Endothelial cell of umbilical vein (primary cell): Measurements from ENCODE around the gene FAM184B. TPM values are rescaled to one million over a fixed set of nuclear protein-coding genes. Genes with fewer than 3 reads are reported as not detected.

ENCODE experiments used
- BruUV-seq: library from RNA; stranded (reverse); fragments of 400-500 nt; replicated peaks from 2 replicates; lab custom pipeline; 2021; lab: Mats Ljungman, UMichigan
- CTCF ChIA-PET: fragments of 300-600, 350-600 bp; sonication (Branson Sonifier 250); formaldehyde crosslinking; loops from one replicate; lab custom pipeline; 2021; ENCODE audit warnings: antibody characterized with exemption, inconsistent platforms; lab: Charles Lee
- POLR2A ChIA-PET: fragments of 300-600, 350-600 bp; sonication (Branson Sonifier 250); formaldehyde crosslinking; loops from one replicate; lab custom pipeline; 2021; ENCODE audit warnings: antibody characterized with exemption, inconsistent platforms; lab: Charles Lee
- DNase-seq: peaks from one replicate; pipeline ENCODE4 v3.0.0-alpha.2; 2011; ENCODE audit warnings: low read depth, low spot score
- FAIRE-seq: peaks from 2 replicates; lab custom pipeline; 2011; peaks lifted over from hg19 to GRCh38; lab: Jason Lieb, UNC
- H2AFZ ChIP-seq: 2 replicates; pipeline ENCODE4 v1.6.0; 2012; ENCODE audit warnings: low read depth, low read length, control low read depth, inconsistent platforms
- H3K27ac ChIP-seq: 2 replicates; pipeline ENCODE4 v1.5.1; 2011; ENCODE audit warnings: low read depth, mild to moderate bottlenecking, control low read depth, low read length, moderate library complexity; ENCODE audit not compliant: insufficient read depth
- H3K27me3 ChIP-seq, 2 experiments: 2 replicates each; pipeline versions ENCODE4 v1.6.0 to v1.6.1; 2011; ENCODE audit warnings: low read length in 2 of 2, mixed read lengths in 1 of 2; ENCODE audit not compliant: control insufficient read depth in 2 of 2, insufficient read depth in 2 of 2
- H3K36me3 ChIP-seq, 2 experiments: 2 replicates in 1 of 2; 3 replicates in 1 of 2; pipeline ENCODE4 v1.5.1; 2011; ENCODE audit warnings: low read length in 2 of 2, mild to moderate bottlenecking in 1 of 2, moderate library complexity in 1 of 2; ENCODE audit not compliant: control insufficient read depth in 2 of 2, insufficient read depth in 2 of 2; ENCODE audit errors: extremely low read depth in 1 of 2
- H3K4me1 ChIP-seq: 3 replicates; pipeline ENCODE4 v1.5.1; 2011; ENCODE audit warnings: mild to moderate bottlenecking, low read length; ENCODE audit not compliant: control insufficient read depth, insufficient read depth; ENCODE audit errors: extremely low read depth
- H3K4me2 ChIP-seq: 2 replicates; pipeline ENCODE4 v1.6.1; 2011; ENCODE audit warnings: low read length, control low read depth, mixed read lengths; ENCODE audit not compliant: insufficient read depth
- H3K4me3 ChIP-seq, 3 experiments: fragments of 200-600 bp in 1 of 3; sonication (generic), shearing (Covaris generic) in 1 of 3; replicated peaks in 1 of 3; 2 replicates each; pipeline ENCODE4 v1.5.1; 2011 to 2016; ENCODE audit warnings: control low read depth in 3 of 3, low read length in 3 of 3, mild to moderate bottlenecking in 2 of 3, inconsistent platforms in 1 of 3, low read depth in 1 of 3, moderate library complexity in 1 of 3; ENCODE audit not compliant: insufficient read depth in 1 of 3
- H3K79me2 ChIP-seq: 2 replicates; pipeline ENCODE4 v1.6.0; 2012; ENCODE audit warnings: low read length, inconsistent platforms; ENCODE audit not compliant: control insufficient read depth, insufficient read depth
- H3K9ac ChIP-seq: replicated peaks from 2 replicates; pipeline ENCODE3; 2011; ENCODE audit warnings: low read length, control low read depth; ENCODE audit not compliant: insufficient read depth; ENCODE audit errors: extremely low read depth
- H3K9me1 ChIP-seq: replicated peaks from 3 replicates; pipeline ENCODE4 v1.6.0; 2011; ENCODE audit warnings: mild to moderate bottlenecking, low read length; ENCODE audit not compliant: control insufficient read depth, insufficient read depth; ENCODE audit errors: extremely low read depth
- H3K9me3 ChIP-seq: replicated peaks from 2 replicates; pipeline ENCODE4 v1.5.1; 2012; ENCODE audit warnings: low read length, inconsistent platforms; ENCODE audit not compliant: control insufficient read depth, insufficient read depth
- H4K20me1 ChIP-seq: replicated peaks from 2 replicates; pipeline ENCODE3; 2011; ENCODE audit warnings: mild to moderate bottlenecking, low read length; ENCODE audit not compliant: control insufficient read depth, insufficient read depth; ENCODE audit errors: extremely low read depth
- EZH2 ChIP-seq: IDR thresholded peaks from 2 replicates; pipeline ENCODE4 v1.6.1; 2012; ENCODE audit warnings: borderline replicate concordance, low read depth, mild to moderate bottlenecking, moderate library complexity, low read length, inconsistent platforms; ENCODE audit not compliant: severe bottlenecking
- FOS ChIP-seq: IDR thresholded peaks from 2 replicates; pipeline ENCODE4 v1.6.1; 2011; ENCODE audit warnings: mild to moderate bottlenecking, low read length, moderate library complexity, borderline replicate concordance; ENCODE audit not compliant: insufficient read depth
- GATA2 ChIP-seq: IDR thresholded peaks from 2 replicates; pipeline ENCODE4 v1.7.0; 2011; ENCODE audit warnings: low read depth, mild to moderate bottlenecking, moderate library complexity, mixed read lengths, low read length; ENCODE audit not compliant: insufficient read length, insufficient read depth
- JUN ChIP-seq: IDR thresholded peaks from 2 replicates; pipeline ENCODE4 v1.6.1; 2011; ENCODE audit warnings: borderline replicate concordance, low read depth; ENCODE audit not compliant: insufficient read length, insufficient read depth
- MYC ChIP-seq: IDR thresholded peaks from one replicate; pipeline ENCODE4 v1.6.1; 2011; ENCODE audit warnings: mild to moderate bottlenecking, low read depth, low read length
- POLR2A ChIP-seq: IDR thresholded peaks from 2 replicates; pipeline ENCODE4 v1.6.1; 2012; ENCODE audit warnings: low read depth, mild to moderate bottlenecking, control low read depth, low read length
- POLR2AphosphoS5 ChIP-seq: IDR thresholded peaks from 2 replicates; pipeline ENCODE4 v1.6.1; 2012; ENCODE audit warnings: low read depth, mild to moderate bottlenecking, control low read depth, low read length, moderate library complexity; ENCODE audit not compliant: insufficient read depth
- dilution Hi-C: fragments of 300-500 bp; cut with MboI; formaldehyde crosslinking; loops from one replicate; pipeline ENCODE4 v1.15.0; 2019; ENCODE audit warnings: low sequenced_read_pairs; ENCODE audit not compliant: extremely low pct_ligation_motif_present
- intact Hi-C: fragments of 100-400 bp; cut with micrococcal nuclease; formaldehyde crosslinking; loops from one replicate; pipeline ENCODE4 v1.10.0; 2022
- polyA plus RNA-seq, 4 experiments: library from polyadenylated mRNA; depleted of rRNA in 3 of 4; stranded (reverse) in 3 of 4; unstranded in 1 of 4; fragments of >200 nt; gene quantifications; 2 replicates each; pipeline versions ENCODE4 v1.2.1 to v1.2.3, GENCODE V29; 2011 to 2012; ENCODE audit warnings: missing spikeins in 1 of 4
- total RNA-seq: library from RNA; stranded (reverse); gene quantifications from 2 replicates; pipeline ENCODE4 v1.2.3, GENCODE V29; 2021
- TF ChIP-seq, protein P1 (sequence below): IDR thresholded peaks from 2 replicates; pipeline ENCODE4 v1.6.1; 2011; ENCODE audit not compliant: insufficient read depth, insufficient read length
- TF ChIP-seq, protein P2 (sequence below), 2 donors: IDR thresholded peaks; 1 replicate in 1 of 2; 2 replicates in 1 of 2; pipeline ENCODE4 v1.5.1; 2011; ENCODE audit warnings: low read length in 2 of 2, mild to moderate bottlenecking in 2 of 2, moderate library complexity in 2 of 2, control low read depth in 1 of 2, inconsistent platforms in 1 of 2, low read depth in 1 of 2; ENCODE audit not compliant: insufficient read depth in 1 of 2; ENCODE audit errors: extremely low read depth in 1 of 2

FAM184B gene
- total and polyA plus RNA-seq, 2 donors (not counting 3 experiments of a cell fraction or from before 2014, with no cell fraction given): not detected

DNA sequence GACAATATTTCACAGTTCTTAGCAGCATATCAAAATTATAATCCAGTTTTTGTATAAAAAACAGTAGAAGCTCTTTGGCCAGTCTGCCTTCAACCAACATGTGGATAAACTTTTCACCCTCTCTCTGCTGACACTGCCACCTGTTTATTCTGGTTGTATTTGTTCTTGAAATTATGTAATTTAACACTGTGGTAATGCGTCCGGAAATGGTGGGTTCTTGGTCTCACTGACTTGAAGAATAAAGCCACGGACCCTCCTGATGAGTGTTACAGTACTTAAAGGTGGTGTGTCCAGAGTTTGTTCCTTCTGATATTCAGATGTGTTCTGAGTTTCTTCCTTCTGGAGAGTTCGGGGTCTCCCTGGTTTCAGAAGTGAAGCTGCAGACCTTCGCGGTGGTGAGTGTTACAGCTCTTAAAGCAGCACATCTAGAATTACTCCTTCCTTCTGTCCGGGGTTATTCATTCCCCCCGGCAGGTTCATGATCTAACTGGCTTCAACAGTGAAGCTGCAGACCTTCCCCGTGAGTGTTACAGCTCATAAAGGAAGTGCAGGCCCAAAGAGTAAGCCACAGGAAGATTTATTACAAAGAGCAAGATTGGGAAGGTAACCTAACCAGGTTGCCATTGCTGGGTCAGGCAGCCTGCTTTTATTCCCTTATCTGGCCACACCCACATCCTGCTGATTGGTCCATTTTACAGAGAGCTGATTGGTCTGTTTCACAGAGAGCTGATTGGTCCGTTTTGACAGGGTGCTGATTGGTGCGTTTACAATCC, 15.7 kb downstream of the FAM184B start:
- Histone ChIP-seq H3K9me1 (no peaks in the 10 kb centered on the region), H3K79me2 (no peaks in the 10 kb centered on the region), H3K27me3 (no peaks in the 10 kb centered on the region), H3K27ac (no peak overlapping the region), H3K9ac (no peak overlapping the region), H3K4me2 (no peak overlapping the region), H2AFZ (no peak overlapping the region), H3K4me1 (no peaks in the 10 kb centered on the region), H4K20me1 (no peaks in the 10 kb centered on the region), H3K36me3 (no peaks in the 10 kb centered on the region), H3K4me3 (no peak overlapping the region), H3K9me3 (no peaks in the 10 kb centered on the region)
- FAIRE-seq (no peak), DNase-seq (no peak)
- CTCF ChIA-PET: no interaction called here
- no TSS peak for BruUV-seq
- no peak for TF ChIP-seq FOS
- TF ChIP-seq GATA2: no peak
- TF ChIP-seq POLR2A: no peak
- TF ChIP-seq EZH2: no peak
- TF ChIP-seq, protein P1, sequence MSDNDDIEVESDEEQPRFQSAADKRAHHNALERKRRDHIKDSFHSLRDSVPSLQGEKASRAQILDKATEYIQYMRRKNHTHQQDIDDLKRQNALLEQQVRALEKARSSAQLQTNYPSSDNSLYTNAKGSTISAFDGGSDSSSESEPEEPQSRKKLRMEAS: no peak
- no peak for TF ChIP-seq JUN
- TF ChIP-seq POLR2AphosphoS5: no peak
- no peak for TF ChIP-seq MYC
- TF ChIP-seq, protein P2, sequence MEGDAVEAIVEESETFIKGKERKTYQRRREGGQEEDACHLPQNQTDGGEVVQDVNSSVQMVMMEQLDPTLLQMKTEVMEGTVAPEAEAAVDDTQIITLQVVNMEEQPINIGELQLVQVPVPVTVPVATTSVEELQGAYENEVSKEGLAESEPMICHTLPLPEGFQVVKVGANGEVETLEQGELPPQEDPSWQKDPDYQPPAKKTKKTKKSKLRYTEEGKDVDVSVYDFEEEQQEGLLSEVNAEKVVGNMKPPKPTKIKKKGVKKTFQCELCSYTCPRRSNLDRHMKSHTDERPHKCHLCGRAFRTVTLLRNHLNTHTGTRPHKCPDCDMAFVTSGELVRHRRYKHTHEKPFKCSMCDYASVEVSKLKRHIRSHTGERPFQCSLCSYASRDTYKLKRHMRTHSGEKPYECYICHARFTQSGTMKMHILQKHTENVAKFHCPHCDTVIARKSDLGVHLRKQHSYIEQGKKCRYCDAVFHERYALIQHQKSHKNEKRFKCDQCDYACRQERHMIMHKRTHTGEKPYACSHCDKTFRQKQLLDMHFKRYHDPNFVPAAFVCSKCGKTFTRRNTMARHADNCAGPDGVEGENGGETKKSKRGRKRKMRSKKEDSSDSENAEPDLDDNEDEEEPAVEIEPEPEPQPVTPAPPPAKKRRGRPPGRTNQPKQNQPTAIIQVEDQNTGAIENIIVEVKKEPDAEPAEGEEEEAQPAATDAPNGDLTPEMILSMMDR (IDR thresholded peaks at IDR 0.05; ENCODE audit: extremely low read depth in 1 of 2, insufficient read depth in 1 of 2, low read depth in 1 of 2, low read length in 2 of 2): no peak
- POLR2A ChIA-PET: no interaction called here
- dilution Hi-C loops: no loop called here
- intact Hi-C loops: no loop called here
